HS-5 (cell line): ENCODE measurements around the gene LMO4.

Experiments used
- DNase-seq: peaks from one replicate; pipeline ENCODE4 v3.0.0-alpha.2; 2012; ENCODE audit warnings: low read depth

Gene LMO4

GRCh38 chr1:87358219-87358618 lies 29.5 kb downstream of the LMO4 start:
- DNase-seq = no peak

GRCh38 chr1:87359586-87359985 lies 30.9 kb downstream of the LMO4 start:
- no peak for DNase-seq

- DNase-seq = no peak
Measured at GRCh38 chr1:87362063-87362833, 33.6 kb downstream of the LMO4 start.

GRCh38 chr1:87362834-87363426 lies 34.2 kb downstream of the LMO4 start:
- DNase-seq = peak; percentile 35

GRCh38 chr1:87367549-87367948 lies 38.9 kb downstream of the LMO4 start:
- no peak for DNase-seq

- DNase-seq = no peak
Measured at GRCh38 chr1:87368907-87369306, 40.2 kb downstream of the LMO4 start.

GRCh38 chr1:87369736-87370478 lies 41.2 kb downstream of the LMO4 start:
- no peak for DNase-seq

GRCh38 chr1:87370544-87370943 lies 41.9 kb downstream of the LMO4 start:
- no peak for DNase-seq

GRCh38 chr1:87379306-87379705 lies 50.6 kb downstream of the LMO4 start:
- no peak for DNase-seq

GRCh38 chr1:87386217-87386790 lies 57.6 kb downstream of the LMO4 start:
- no peak for DNase-seq

- no peak for DNase-seq
Measured at GRCh38 chr1:87388411-87388810, 59.7 kb downstream of the LMO4 start.

- no peak for DNase-seq
Measured at GRCh38 chr1:87389011-87389410, 60.3 kb downstream of the LMO4 start.

GRCh38 chr1:87389546-87389945 lies 60.9 kb downstream of the LMO4 start:
- no peak for DNase-seq

- DNase-seq = peak; percentile 48
Measured at GRCh38 chr1:87392248-87393192, 63.8 kb downstream of the LMO4 start.

GRCh38 chr1:87393445-87394085 lies 64.9 kb downstream of the LMO4 start:
- no peak for DNase-seq

- DNase-seq = no peak
Measured at GRCh38 chr1:87394513-87394912, 65.8 kb downstream of the LMO4 start.

- no peak for DNase-seq
Measured at GRCh38 chr1:87394982-87395381, 66.3 kb downstream of the LMO4 start.
